T-helper 17 cell (primary cell): Measurements from ENCODE around the gene ZNHIT2. TPM values are rescaled to one million over a fixed set of nuclear protein-coding genes. Genes with fewer than 3 reads are reported as not detected.

Experiments used
- ATAC-seq: fragments of 150-1000 bp; cut with Tn5 transposase; 2 replicates; pipeline ENCODE4 v1.10.0; 2021; ENCODE audit warnings: mild to moderate bottlenecking, moderate library complexity
- DNase-seq, 3 donors: peaks; one replicate each; pipeline versions ENCODE4 v3.0.0 to v3.0.0-alpha.2; 2020 to 2021
- H3K9me3 ChIP-seq: one replicate; pipeline ENCODE4 v1.7.0; 2013; ENCODE audit warnings: low read length, mild to moderate bottlenecking; ENCODE audit not compliant: control insufficient read depth, poor library complexity, severe bottlenecking
- H3K27ac Mint-ChIP-seq: one replicate; pipeline ENCODE4 v1.8.0; 2022; ENCODE audit warnings: mild to moderate bottlenecking, moderate library complexity, mixed read lengths
- H3K27me3 Mint-ChIP-seq: one replicate; pipeline ENCODE4 v1.8.0; 2022; ENCODE audit warnings: mixed read lengths
- H3K36me3 Mint-ChIP-seq: one replicate; pipeline ENCODE4 v1.8.0; 2022; ENCODE audit warnings: low read depth, mixed read lengths
- H3K4me1 Mint-ChIP-seq: one replicate; pipeline ENCODE4 v1.8.0; 2022; ENCODE audit warnings: mild to moderate bottlenecking, mixed read lengths
- H3K4me3 Mint-ChIP-seq: one replicate; pipeline ENCODE4 v1.8.0; 2022; ENCODE audit warnings: mild to moderate bottlenecking, moderate library complexity, mixed read lengths
- total RNA-seq, 4 donors: library from RNA in 2 of 4; stranded (reverse) in 2 of 4; gene quantifications; one replicate each; pipeline ENCODE4 v1.2.3 and lab custom pipeline; 2022 to 2026

ZNHIT2 gene
- total RNA-seq, 2 donors from 2014 or later = 7.5 to 8.7 TPM

DNA sequence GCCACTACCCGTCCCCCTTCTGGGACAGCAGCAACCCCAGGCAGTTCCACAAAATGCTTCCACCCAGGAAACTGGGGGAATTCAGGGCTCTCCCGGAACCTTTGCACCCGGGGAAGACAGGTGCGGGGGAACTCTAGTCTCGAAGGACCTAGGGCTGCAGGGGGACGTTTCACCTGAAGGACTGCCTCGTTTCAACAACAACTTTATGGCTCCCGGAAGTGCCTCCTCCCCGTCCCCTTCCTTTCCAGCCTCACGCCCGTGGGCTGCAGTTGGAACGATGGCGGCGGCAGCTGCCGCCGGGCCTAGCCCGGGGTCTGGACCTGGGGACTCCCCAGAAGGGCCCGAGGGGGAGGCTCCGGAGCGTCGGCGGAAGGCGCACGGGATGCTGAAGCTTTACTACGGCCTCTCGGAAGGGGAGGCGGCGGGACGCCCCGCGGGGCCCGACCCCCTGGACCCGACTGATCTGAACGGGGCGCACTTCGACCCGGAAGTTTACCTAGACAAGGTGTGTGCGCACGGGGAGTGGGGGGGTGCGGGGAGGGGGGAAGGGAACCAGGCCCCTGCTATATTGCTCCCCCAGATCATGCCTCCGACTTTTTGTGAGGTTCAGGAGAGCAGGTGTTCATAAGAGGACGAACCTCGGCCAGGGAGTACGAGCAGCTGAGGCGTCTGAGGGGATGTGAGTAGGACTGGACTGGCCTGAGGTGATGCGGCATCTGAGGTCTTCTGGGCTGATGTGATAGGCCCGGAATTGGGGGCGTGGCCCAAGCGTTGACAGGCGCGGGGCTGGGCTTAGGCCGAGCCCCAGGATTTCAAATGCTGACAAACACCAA, 21.3 kb downstream of the ZNHIT2 start, which contains the start of gene VPS51:
VPS51 (plus strand) TSS at position 241 of the 833 bp plus-strand sequence; CDS start at position 278, 37 bp downstream.
- Mint-ChIP-seq H3K4me3 (peak within 1 kb of the TSS; percentile 89), H3K27me3 (no peaks in the 10 kb centered on the region), H3K4me1 (peaks cover 7% of the 10 kb centered on the region), H3K36me3 (no peaks in the 10 kb centered on the region), H3K27ac (peak within 1 kb of the TSS; percentile 77)
- ATAC-seq (peak; percentile 91), DNase-seq (peak; percentile 65 to 74 (median 70))
- H3K9me3 ChIP-seq = no peaks in the 10 kb centered on the region

DNA sequence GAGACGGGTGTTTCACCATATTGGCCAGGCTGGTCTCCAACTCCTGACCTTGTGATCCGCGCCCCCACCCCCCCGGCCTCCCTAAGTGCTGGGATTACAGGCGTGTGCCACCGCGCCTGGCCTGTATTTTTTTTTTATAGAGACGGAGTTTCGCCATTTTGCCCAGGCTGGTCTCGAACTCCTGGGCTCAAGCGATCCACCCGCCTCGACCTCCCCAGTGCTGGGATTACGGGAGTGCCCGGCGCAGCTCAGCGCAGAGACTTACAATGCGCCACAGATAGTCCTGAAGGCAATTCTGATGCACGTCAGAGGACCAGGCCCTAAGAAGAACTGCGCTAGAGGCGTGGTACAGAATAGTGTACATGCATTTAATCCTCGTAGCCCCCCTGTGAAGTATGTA, 22.1 kb downstream of the ZNHIT2 start:
- Mint-ChIP-seq H3K27ac (peak overlapping the region; percentile 77), H3K4me1 (peaks cover 7% of the 10 kb centered on the region), H3K36me3 (no peaks in the 10 kb centered on the region), H3K27me3 (no peaks in the 10 kb centered on the region), H3K4me3 (no peak overlapping the region)
- ATAC-seq = no peak
- DNase-seq = no peak
- H3K9me3 ChIP-seq = no peaks in the 10 kb centered on the region

DNA sequence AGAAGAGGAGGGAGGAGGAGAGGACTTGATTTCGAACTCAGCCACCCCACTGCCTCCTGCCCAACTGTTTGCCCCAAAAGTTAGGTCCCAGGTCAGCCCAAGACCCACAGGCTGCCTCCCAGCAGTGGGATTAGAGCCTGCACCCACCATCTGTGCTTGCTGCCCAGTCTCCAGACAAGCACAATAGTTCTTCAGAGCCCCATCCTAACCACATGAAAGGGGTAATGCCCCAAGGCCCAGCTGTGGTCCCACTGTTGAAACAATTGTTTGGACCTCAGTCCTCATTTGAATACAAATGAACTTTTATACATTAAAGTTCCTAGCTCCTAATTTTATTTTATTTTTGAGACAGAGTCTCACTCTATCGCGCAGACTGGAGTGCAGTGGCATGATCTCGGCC, 26.9 kb downstream of the ZNHIT2 start:
- no peak overlapping the region for H3K27ac Mint-ChIP-seq
- no peak overlapping the region for H3K4me3 Mint-ChIP-seq
- H3K27me3 Mint-ChIP-seq = no peaks in the 10 kb centered on the region
- H3K36me3 Mint-ChIP-seq = peaks cover 6% of the 10 kb centered on the region
- no peak for ATAC-seq
- peaks cover 6% of the 10 kb centered on the region for H3K4me1 Mint-ChIP-seq
- no peak for DNase-seq
- no peaks in the 10 kb centered on the region for H3K9me3 ChIP-seq

DNA sequence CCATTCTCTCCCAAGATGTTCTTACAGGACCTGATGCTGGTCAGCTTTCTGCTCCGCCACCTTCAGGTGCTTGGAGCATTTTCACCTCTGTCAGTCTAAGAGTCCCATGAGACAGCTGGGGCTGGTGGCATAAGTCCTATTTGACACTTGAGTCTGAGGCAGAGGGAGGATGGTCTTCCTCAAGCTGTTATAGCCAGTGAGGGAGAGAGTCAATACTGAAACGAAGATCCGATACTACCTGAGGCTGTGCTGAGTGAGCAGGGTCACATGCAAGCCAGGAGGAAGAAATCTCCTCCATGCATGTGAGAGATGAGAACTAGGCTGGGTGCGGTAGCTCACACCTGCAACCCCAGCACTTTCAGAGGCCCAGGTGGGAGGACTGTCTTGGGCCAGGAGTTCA, 27.9 kb downstream of the ZNHIT2 start:
- H3K36me3 Mint-ChIP-seq = peaks cover 7% of the 10 kb centered on the region
- ATAC-seq (no peak), DNase-seq (no peak)
- H3K27ac Mint-ChIP-seq = no peak overlapping the region
- H3K4me3 Mint-ChIP-seq = no peak overlapping the region
- no peaks in the 10 kb centered on the region for H3K27me3 Mint-ChIP-seq
- peaks cover 10% of the 10 kb centered on the region for H3K4me1 Mint-ChIP-seq
- H3K9me3 ChIP-seq = no peaks in the 10 kb centered on the region

DNA sequence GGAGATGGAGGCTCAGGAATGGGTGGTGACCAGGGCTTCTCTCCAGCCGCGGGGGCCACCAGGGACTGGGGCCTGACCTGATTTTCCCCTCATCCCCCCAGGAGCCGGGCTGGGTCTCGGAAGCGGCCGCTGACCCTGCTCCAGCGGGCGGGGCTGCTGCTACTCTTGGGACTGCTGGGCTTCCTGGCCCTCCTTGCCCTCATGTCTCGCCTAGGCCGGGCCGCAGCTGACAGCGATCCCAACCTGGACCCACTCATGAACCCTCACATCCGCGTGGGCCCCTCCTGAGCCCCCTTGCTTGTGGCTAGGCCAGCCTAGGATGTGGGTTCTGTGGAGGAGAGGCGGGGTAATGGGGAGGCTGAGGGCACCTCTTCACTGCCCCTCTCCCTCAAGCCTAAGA, 29.7 kb downstream of the ZNHIT2 start:
- Mint-ChIP-seq H3K27ac (peak overlapping the region; percentile 21), H3K27me3 (no peaks in the 10 kb centered on the region), H3K4me1 (peaks cover 22% of the 10 kb centered on the region), H3K4me3 (no peak overlapping the region), H3K36me3 (peaks cover 10% of the 10 kb centered on the region)
- no peaks in the 10 kb centered on the region for H3K9me3 ChIP-seq
- no peak for ATAC-seq
- no peak for DNase-seq

DNA sequence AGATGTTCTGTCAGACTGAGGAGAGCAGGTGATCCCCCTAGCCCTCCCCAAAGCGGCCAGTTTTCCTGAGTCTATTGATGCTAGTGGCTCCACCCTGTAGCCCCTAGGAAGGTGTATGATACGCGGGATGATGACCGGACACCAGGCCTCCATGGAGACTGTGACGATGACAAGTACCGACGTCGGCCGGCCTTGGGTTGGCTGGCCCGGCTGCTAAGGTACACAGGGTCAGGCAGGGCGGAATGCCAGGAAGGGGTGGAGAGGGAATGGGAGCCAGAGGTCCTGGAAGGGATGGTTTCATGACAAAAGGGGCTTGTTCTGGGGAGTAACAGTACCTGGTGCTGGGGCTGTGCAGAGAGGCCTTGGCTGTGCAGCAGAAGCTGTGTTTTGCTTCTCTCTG, 30.3 kb downstream of the ZNHIT2 start:
- H3K9me3 ChIP-seq = no peaks in the 10 kb centered on the region
- Mint-ChIP-seq H3K4me3 (no peak overlapping the region), H3K27ac (no peak overlapping the region), H3K4me1 (peaks cover 22% of the 10 kb centered on the region), H3K36me3 (peaks cover 10% of the 10 kb centered on the region), H3K27me3 (no peaks in the 10 kb centered on the region)
- ATAC-seq (no peak), DNase-seq (no peak)

DNA sequence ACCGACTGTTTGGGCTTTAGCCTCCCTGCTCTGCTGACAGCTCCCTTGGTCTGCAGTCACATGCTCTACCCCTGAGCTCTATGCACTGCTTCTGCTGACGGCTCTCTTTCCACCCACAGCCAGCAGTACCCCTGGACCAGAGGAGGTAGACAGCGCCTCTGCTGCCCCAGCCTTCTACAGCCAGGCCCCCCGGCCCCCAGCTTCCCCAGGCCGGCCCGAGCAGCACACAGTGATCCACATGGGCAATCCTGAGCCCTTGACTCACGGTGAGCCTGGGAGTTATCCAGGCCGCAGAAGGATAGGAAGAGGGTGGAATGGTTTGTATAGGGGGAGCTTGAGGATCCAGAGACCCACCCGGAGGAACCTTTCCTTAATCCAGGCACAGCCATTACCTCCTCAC, 30.7 kb downstream of the ZNHIT2 start:
- Mint-ChIP-seq H3K4me1 (peaks cover 22% of the 10 kb centered on the region), H3K4me3 (no peak overlapping the region), H3K27me3 (no peaks in the 10 kb centered on the region), H3K27ac (no peak overlapping the region), H3K36me3 (peaks cover 10% of the 10 kb centered on the region)
- ATAC-seq = no peak
- no peaks in the 10 kb centered on the region for H3K9me3 ChIP-seq
- no peak for DNase-seq

DNA sequence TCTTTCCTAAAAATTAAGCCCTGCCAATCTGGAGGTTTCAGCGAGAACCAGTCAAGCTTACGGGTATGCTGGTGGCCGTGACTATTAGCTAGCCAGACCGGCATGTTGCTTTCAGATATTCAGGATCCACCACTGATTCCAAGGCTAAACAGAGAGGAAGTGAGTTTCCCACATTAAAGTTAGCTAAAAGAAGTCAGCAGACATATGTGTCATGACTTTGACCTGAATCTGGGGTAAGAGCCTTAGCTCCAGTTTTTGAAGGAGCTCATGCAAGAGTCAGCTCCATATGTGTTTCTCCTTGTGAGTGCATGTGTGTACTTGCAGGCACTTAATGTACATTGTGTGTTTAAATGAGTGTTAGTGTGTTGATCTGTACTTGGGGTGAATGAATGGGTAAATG, 32.1 kb downstream of the ZNHIT2 start:
- peaks cover 22% of the 10 kb centered on the region for H3K4me1 Mint-ChIP-seq
- peaks cover 10% of the 10 kb centered on the region for H3K36me3 Mint-ChIP-seq

DNA sequence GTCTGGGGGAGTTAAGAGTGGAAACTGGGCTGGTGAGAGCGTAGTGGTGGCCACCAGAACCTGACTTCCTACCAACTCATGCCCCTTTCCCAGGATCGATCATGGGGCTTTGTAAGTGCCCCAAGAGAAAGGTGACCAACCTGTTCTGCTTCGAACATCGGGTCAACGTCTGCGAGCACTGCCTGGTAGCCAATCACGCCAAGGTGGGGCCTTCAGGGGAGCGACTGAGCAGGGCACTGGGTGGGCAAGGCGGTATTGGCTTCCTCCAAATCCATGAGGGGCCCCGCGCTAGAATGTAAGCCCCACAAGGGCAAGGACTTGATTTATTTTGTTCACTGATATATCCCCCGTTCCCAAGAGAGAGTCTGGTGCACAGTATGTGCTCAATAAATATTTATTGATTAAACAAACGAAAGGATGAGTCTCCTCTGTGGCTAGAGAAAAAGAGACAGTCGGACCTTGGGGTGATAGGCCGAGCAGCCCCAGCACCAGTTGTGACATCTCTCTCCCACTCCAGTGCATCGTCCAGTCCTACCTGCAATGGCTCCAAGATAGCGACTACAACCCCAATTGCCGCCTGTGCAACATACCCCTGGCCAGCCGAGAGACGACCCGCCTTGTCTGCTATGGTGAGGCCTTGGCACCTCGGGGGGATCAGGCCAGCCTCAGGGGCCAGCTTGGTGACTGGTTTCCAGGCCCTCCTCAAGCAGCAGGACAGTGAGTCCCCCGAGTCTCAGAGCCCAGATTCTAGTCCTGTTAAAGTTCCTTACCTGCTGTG, 32.7 kb downstream of the ZNHIT2 start:
- peaks cover 22% of the 10 kb centered on the region for H3K4me1 Mint-ChIP-seq
- H3K27me3 Mint-ChIP-seq = no peaks in the 10 kb centered on the region
- peak overlapping the region; percentile 96 for H3K27ac Mint-ChIP-seq
- H3K9me3 ChIP-seq = no peaks in the 10 kb centered on the region
- no peak for DNase-seq
- peaks cover 10% of the 10 kb centered on the region for H3K36me3 Mint-ChIP-seq
- no peak for ATAC-seq
- peak overlapping the region; percentile 98 for H3K4me3 Mint-ChIP-seq

More for the DNA sequence above, 32.1 kb downstream of the ZNHIT2 start:
- no peaks in the 10 kb centered on the region for H3K9me3 ChIP-seq
- ATAC-seq (no peak), DNase-seq (no peak)
- H3K4me3 Mint-ChIP-seq = peak overlapping the region; percentile 98
- peak overlapping the region; percentile 96 for H3K27ac Mint-ChIP-seq
- no peaks in the 10 kb centered on the region for H3K27me3 Mint-ChIP-seq

DNA sequence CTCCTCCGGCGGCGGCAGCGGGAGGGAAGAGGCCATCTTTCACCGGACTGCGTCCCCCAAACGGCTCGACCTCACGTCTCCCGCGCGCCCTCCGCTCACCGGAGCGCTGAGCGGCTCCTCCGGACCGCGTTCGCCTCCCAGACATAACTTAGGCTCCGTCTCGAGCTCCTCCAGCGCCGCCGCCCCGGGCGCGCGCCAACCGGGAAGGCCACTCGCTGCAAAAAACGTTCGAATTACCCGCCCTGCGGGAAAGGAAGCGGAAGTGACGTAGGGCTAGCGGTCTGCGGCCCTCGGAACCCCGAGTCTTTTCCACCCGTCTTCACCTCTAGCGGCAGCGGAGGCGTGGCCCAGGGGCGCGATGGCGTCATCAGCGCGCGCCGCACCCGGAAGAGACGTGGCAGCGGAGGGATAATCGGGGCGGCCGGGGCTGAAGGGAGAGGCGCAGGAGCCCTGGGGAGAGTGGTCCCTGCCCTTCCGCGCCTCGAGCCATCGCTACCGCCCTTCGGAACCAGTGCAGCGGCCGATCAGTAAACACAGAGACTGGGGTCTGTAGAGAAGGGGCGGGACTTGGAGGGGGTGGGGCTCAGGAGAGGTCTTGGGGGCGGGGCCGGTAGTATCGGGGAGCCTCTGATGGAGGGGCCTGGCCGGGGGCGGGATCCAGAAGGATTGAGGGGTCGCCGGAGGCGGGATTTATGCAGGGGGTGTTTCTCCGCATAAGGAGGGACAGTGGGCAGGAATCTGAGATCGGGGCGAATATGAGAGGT, 33.5 kb downstream of the ZNHIT2 start, which contains the start of the genes CDCA5 and ZFPL1:
CDCA5 (minus strand) TSS at position 207 of the 764 bp plus-strand sequence; CDS start at position 145, 62 bp downstream.
ZFPL1 (plus strand) TSS at position 389 of the 764 bp plus-strand sequence. CDS start 477 bp downstream, outside the sequence.
- peak within 1 kb of the TSS; percentile 98 for H3K4me3 Mint-ChIP-seq
- H3K9me3 ChIP-seq = no peaks in the 10 kb centered on the region
- peaks cover 10% of the 10 kb centered on the region for H3K36me3 Mint-ChIP-seq
- H3K4me1 Mint-ChIP-seq = peaks cover 22% of the 10 kb centered on the region
- H3K27ac Mint-ChIP-seq = peak within 1 kb of the TSS; percentile 96
- DNase-seq (peak; percentile 92 to 95 (median 92)), ATAC-seq (peak; percentile 92)
- H3K27me3 Mint-ChIP-seq = no peaks in the 10 kb centered on the region

DNA sequence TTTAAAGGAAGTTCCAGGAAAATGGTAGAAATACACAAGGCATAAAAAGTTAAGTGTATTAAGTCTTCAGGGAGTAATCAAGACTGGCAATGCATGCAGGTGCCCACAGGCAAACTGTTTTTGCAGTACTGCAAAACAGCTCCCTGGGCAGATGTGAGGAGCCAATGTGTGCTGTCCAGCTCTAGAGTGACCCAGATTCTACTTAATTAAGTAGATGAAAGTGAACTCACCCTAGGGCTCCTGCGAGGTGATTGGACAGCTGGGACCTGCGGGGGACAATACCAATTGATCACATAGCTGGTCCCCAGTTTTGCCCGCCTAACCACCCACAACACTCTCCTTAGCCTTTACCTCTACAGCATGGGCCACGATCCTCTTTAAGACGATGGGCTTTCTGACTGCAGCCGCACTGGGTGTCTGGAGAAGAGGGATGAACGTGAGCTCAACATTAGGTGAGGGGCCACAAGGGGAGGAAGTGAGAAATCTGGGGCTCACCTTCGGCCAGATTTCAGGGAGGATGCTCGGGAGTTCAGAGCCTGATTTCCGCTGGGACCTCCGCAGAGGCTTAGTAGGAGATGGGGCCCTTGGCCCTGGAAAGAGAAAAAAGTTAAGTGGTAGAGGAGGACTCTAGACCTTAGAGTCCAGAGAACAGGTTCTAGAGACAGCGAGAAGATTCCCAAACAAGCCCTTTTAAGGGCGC, 34.2 kb downstream of the ZNHIT2 start:
- Mint-ChIP-seq H3K36me3 (peaks cover 8% of the 10 kb centered on the region), H3K27ac (peak overlapping the region; percentile 96), H3K27me3 (no peaks in the 10 kb centered on the region), H3K4me1 (peaks cover 21% of the 10 kb centered on the region), H3K4me3 (peak overlapping the region; percentile 98)
- DNase-seq = no peak
- no peaks in the 10 kb centered on the region for H3K9me3 ChIP-seq
- ATAC-seq = no peak

DNA sequence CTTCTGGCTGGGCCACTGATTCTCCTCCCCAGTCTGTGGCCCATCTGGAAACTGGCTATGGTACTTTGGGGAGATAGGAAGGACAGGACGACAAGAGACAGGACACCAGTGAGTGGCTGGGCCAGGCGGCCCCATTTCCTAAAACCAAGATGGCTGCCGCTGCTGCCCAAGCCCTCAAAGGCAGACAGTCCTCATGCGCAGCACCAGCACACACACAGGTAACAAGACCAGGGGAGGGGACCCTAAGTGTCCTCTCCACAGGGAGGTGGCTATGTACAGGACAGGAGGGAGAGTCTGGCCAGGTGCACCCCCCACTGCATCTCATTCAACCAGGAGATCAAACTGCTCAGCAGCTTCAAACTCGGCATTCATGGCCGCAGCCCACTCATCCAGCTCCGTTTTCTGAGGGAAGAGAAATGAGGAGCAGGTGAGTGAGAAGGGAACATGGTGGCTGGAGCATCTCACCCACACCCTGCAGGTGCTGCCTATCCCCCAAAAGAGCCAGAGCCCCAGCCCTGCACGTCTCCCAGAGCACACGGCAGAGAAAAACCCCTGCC, 38.6 kb downstream of the ZNHIT2 start:
- Mint-ChIP-seq H3K27ac (peak overlapping the region; percentile 49), H3K36me3 (no peaks in the 10 kb centered on the region), H3K4me3 (no peak overlapping the region), H3K4me1 (peaks cover 12% of the 10 kb centered on the region), H3K27me3 (no peaks in the 10 kb centered on the region)
- H3K9me3 ChIP-seq = no peaks in the 10 kb centered on the region
- ATAC-seq (no peak), DNase-seq (no peak)
